HG03135 (cell line): ENCODE measurements around the gene FAIM2.

ENCODE experiments used
- ATAC-seq: cut with Tn5 transposase; IDR thresholded peaks from one replicate; pipeline ENCODE4 v1.9.1; 2021; ENCODE audit warnings: mild to moderate bottlenecking, moderate library complexity; ENCODE audit not compliant: unreplicated experiment

The FAIM2 gene

DNA sequence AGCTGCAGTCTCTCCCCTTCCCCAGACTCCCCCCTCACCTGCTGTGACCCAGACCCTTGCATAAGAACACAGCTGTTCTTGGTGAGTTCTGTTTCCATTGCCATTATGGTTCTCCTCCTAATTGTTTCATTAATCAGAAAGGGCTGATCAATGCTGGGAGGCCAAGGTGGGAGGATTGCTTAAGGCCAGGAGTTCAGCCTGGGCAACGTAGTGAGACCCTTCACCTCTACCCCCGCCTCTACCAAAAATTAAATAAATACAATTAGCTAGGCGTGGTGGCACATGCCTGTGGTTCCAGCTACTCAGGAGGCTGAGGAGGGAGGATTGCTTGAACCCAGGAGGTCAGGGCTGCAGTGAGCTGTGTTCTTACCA lies 17.2 kb upstream of the FAIM2 start:
- no peak for ATAC-seq

DNA sequence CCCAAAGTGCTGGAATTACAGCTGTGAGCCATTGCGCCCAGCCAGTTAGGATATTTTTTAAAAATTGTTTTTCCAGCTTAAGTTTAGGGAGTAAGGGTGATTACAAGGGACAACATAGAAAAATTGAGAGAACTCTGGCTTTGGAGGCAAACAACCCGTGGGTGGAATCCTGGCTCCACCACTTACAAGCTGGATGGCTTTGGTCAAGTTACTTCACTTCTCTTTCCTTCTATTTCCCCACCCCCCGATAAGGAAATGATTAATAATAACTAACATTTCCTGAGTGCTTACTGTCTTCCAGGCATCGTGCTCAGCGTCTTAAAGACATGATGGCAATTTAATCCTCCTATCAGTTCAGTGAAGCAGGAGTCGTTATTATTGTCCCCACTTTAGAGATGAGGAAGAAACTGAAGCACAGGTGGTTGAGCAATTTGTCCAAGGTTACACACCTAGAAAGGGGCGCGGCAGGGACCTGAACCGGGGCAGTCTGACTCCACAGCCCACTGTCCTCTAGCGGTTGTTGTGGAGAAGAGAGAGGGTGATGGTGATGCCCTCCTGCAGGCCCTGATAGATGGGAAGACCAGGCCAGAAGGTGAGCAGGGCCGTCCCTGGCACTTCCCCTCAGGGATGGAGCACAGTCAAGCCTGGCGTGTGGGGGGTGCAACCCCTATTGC lies 16.7 kb upstream of the FAIM2 start:
- no peak for ATAC-seq

DNA sequence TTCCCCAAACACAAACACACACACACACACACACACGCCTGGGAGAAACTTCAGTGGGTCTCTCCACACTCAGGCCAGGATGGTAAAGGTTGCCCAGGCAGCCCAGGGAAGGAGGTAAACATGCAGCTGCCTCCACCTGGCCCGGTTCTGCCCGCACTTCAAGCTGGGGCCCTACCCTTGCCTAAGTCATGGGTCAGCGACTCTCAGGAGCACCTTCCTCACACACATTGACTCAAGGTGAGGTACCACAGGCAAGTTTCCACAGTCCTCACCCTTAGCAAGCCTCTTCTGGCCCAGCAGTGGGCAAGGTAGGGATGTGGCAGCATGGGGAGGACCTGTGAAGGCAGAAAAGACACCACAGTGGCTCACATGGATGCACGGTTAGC lies 14.1 kb upstream of the FAIM2 start:
- no peak for ATAC-seq

- no peak for ATAC-seq
These were observed 13.6 kb upstream of the FAIM2 start for GRCh38 chr12:49917166-49917787.

DNA sequence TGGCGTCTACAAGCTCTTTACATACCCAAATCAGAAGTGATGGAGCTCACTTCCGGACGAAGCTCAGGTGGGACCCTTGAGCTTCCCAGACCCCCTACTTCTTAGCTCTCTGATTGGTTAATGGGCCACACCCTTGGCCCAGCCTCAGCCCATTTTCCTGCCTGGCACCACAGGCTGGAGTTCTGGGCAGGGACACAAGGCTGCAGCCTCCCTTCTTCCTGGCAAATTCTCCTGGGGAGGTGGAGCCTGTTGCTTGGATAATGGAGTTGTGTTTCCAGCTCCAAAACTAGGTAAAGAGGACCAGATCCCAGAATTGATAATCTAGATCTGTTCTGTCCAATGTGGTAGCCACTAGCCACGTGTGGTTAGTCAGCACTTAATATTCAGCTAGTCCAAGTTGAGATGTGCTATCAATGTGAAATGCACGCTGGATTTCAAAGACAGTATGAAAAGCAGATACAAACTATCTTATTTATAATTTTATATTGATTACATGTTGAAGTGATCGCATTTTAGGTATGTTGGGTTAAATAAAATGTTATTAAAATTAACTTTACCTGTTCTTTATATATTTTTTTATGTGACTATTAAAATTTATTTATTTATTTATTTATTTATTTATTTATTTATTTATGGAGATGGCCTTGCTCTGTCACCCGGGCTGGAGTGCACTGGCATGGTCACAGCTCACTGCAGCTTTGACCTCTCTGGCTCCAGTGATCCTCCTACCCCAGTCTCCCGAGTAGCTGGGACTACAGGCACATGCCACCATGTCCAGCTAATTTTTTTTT lies 12.6 kb upstream of the FAIM2 start:
- ATAC-seq, result no peak

DNA sequence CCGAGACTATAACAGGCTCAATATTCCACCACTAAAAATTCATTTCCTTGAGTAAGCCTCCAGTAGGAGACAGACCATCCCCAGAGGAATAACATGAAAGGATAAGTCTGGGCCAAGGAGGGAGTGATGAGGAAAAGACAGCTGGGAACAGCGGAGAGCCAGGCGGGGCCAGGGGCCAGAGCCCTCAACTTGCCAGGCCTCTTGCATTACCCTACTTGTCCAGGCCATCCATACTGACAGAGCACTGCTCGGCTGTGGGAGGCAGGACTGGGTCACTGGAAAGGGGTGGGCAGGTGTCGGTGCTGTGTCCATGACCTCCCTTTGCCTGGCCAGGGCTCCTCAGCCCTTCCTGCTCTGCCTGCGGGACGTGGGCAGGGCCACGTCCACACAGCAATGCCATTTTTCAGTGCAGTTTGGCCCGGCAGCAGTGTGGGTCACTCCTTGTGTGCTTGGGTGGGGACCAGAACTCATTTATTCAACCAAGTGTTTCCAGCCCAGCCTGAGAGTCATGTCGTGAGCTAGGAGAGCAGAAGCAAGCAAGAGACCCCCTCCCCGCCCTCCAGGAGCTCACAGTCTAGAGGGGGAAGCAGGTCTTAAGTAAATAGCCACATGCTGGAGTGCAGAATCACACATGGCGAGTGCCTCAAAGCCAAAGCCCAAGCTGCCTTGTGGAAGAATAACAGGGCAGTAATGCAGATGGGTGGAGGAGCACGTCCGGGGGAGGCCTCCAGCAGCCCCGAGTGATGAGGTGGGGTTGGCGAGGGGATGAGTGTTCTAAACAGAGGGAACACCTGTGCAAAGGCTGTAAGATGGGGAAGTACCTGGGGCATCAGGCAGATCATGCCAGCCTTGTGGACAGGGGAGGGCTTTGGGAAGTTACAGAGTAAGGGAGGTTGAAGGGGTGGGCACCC lies 8.9 kb upstream of the FAIM2 start:
- no peak for ATAC-seq

- ATAC-seq, result no peak
These were observed 7.5 kb upstream of the FAIM2 start for GRCh38 chr12:49911213-49911605.

- no peak for ATAC-seq
These were observed 6.9 kb upstream of the FAIM2 start for GRCh38 chr12:49910331-49911212.

DNA sequence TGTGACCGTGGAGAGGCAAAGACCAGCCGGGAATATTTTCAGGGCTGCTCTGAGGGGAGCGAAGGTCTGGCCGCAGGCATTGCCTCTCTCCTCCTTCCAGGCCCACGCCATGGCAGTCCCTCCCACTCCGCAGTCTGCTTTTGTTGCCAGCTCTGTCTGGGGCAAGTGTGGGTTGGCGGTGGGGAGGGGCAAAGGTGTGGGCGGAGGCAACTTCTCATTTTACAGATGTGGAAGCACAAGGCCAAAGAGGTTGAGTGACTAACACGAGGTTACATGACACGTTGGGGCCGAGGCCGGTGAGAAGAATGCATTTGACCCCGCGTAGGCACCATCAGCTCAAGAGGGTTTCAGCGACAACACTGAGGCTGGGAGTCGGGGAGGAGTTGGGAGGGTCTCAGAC lies 6.1 kb upstream of the FAIM2 start:
- no peak for ATAC-seq

DNA sequence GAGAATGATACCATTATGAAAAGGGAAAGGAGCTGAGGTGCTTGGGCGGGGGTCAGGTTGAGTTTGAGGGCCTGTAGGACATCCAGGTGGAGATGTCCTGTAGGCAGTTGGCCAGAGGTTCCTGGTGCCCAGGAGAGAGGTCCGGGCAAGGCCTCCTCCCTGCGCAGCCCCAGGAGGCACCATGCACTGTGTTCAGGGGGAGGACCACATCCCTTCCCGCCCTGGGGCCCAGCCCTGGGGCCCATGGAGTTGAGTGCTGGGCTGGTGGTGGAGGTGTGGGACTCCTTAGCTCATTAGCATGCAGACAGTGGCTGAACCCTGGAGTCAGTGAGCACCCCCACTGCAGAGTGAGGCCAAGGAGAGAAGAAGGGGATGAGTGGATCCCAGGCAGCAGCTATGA lies 5.7 kb upstream of the FAIM2 start:
- no peak for ATAC-seq

DNA sequence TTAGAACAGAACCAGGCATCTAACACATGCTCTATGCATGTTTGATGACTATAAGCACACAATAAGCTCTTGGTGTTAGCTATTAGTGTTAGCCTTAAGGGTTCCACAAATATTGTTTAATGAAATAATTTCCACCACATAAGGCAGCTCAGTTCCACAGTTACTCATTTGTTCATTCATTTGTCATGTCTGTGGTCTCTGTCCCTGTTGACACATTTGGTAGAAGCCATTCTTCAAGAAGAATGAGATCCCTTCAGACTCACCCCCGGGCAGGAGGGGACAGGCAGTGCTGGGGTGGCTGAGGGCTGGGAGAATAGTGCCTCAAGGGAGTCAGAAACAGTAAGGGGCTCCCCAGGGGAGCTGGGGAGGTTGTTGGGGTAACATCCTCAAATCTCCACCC lies 3.7 kb upstream of the FAIM2 start:
- ATAC-seq, result no peak

DNA sequence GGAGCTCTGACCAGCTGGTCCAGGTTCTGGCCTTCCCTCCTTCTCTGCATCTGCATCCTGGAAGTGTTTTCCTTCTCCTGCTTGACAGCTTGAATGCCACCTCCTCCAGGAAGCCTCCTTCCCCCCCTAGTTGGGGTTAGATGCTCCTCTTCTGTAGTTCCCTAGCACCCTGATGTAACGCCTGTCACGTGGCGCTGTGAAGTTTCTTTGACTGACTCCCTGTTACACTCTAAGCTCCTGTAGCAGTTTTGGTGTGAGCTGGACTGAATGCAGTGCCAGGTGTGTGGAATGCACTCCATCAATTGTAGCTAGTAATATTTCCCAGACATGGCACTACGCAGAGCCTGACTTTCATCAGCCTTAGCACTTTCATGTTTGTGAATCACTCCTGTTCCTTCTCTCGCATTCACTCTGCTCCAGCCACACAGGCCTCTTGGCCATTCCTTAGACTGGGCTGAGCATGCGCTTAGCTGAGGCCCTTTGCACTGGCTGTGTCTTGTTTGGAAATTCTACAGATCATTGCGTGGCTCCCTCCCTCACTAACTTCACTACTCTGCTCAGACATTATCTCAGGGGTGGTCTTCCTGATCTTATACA lies 2.1 kb upstream of the FAIM2 start:
- no peak for ATAC-seq

DNA sequence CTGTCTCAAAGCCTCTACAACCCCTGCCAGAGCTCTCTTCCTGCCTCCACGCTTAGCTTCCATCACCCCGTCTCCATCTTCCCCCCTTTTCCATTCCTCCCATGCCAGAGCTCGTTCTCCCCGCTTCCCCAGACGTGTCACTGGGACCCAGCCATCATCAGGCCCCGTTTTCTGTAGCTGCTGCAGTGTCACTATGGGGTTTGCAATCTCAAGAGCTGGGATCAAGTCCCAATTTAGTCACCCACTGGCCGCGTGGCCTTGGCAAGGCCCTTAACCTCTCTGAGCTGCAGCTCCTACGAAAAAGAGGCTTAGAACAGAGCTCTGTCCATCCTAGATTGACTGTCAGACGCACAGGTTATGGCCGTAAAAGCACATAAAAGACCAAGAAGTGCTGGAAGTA lies 901 bp upstream of the FAIM2 start:
- ATAC-seq, result no peak

GRCh38 chr12:49903351-49903699 lies 375 bp downstream of the FAIM2 start:
- no peak for ATAC-seq

GRCh38 chr12:49902399-49903350 lies 1.0 kb downstream of the FAIM2 start:
- ATAC-seq, result no peak

DNA sequence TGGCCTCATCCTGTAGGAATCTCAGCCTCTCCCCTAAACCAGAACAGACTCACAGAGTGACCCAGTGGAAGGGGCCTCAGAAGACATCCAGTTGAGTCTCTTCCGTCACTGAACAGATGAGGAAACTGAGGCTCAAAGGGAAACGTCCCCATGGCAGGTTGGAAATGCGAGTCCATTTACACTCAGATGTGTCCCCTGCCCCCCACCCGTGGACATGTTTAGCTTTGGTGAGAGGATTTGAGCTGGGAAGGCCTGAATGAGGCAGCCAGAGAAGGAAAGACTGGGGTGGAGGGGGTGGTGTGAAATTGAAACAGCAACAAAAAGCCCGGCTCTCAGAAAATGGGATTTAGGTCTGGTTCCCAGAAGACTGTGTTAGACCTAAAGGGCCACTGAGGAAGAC lies 1.7 kb downstream of the FAIM2 start:
- ATAC-seq, result no peak

DNA sequence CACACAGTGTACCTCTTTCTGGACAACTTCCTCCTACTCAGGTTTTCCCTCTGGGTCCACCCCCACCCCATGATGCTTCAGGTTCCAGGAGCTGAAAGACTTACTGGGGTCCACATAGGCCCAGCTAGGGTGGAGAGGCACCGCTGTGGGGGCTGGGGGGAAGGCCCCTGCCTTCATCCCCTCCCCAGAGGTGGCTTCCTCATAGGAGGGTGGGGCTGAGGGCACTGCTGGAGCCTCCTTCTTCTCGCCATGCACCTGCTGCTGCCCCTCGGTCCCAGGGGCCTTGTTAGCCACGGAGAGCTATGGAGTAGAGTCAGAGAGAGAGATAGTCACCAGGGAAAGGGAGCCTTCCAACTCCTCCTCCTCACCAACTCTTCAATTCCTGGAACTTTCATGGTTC lies 2.7 kb downstream of the FAIM2 start:
- ATAC-seq, result no peak

- no peak for ATAC-seq
These were observed 3.3 kb downstream of the FAIM2 start for GRCh38 chr12:49900371-49900770.

- no peak for ATAC-seq
These were observed 3.8 kb downstream of the FAIM2 start for GRCh38 chr12:49899921-49900320.
